Measurements from ENCODE around the gene SLC44A3. TPM values are rescaled to one million over a fixed set of nuclear protein-coding genes. Genes with fewer than 3 reads are reported as not detected.
A peak's percentile ranks its signal among the peaks of the same experiment; 100 is the strongest.

SLC44A3 gene
- total RNA-seq, 6 donors from 2014 or later, result 6.3 to 24.2 (median 17.8) TPM

DNA sequence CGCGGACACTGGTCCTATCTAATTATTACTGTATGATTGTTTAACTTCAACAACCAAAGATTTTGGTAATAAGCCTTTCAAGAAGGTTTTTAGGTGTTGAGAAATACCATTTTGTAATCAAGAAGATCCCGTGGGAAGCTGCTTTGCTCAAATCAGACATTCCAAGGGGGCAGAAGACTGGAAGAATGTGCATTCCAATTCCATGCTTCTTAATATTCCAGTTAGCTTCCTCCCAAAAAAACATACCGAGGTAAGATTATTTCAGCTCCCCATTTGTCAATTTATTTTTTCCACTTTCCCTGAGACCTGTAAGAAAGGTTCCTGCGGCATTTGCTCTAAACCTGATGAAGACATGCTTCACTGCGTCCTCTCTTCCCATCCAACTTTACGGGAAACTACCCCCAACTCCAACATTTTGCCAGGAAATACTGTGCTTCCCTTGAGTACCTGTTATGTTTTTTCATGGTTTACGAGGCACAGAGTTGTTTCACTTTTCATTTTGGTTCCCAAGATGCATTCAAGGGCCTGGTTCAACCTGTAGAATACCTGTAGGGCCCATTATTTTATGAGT, 102.7 kb downstream of the SLC44A3 start:
- no peaks in the 10 kb centered on the region for H3K9me3 ChIP-seq
- H3K36me3 ChIP-seq, result no peaks in the 10 kb centered on the region
- 46 to 53% methylated on average over 8 of the region's 8 CpGs for WGBS, 2 donors
- no peak for DNase-seq
- TF ChIP-seq POLR2AphosphoS5 (IDR thresholded peaks at IDR 0.05), result no peak
- TF ChIP-seq EP300 (IDR thresholded peaks at IDR 0.05), result no peak
- TF ChIP-seq, protein P1, sequence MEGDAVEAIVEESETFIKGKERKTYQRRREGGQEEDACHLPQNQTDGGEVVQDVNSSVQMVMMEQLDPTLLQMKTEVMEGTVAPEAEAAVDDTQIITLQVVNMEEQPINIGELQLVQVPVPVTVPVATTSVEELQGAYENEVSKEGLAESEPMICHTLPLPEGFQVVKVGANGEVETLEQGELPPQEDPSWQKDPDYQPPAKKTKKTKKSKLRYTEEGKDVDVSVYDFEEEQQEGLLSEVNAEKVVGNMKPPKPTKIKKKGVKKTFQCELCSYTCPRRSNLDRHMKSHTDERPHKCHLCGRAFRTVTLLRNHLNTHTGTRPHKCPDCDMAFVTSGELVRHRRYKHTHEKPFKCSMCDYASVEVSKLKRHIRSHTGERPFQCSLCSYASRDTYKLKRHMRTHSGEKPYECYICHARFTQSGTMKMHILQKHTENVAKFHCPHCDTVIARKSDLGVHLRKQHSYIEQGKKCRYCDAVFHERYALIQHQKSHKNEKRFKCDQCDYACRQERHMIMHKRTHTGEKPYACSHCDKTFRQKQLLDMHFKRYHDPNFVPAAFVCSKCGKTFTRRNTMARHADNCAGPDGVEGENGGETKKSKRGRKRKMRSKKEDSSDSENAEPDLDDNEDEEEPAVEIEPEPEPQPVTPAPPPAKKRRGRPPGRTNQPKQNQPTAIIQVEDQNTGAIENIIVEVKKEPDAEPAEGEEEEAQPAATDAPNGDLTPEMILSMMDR (IDR thresholded peaks at IDR 0.05), result no peak
- no peak for TF ChIP-seq POLR2A (IDR thresholded peaks at IDR 0.05)
- H3K4me3 ChIP-seq, result peak overlapping the region in 2 of 4 donors; percentile 21 to 35
- ATAC-seq (ENCODE audit: low FRiP score in 2 of 2), result no peak
- peaks cover 41 to 76% (median 55%) of the 10 kb centered on the region in 4 donors for H3K4me1 ChIP-seq
- H3K27ac ChIP-seq, result peak overlapping the region; percentile 60 to 100 (median 81)
- peaks cover 0 to 10% (median 0%) of the 10 kb centered on the region in 4 donors for H3K27me3 ChIP-seq

DNA sequence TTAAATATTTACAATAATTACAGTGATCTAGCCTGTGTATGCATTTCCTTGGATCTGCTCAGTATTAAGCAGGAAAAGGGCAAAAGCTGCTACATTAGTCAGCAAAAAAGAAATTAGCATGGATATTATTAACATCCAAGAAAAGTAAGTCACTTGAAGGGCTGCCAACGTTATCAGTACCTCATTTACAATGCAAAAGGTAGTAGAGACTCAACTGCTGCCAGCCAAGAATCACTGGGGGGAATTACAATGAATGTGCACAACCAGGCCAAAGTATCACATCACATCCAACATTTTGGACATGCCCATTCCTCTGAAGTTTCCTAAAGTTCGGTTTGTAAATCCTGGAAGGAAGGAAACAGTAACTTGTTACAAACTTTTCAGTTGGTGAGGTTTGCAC, 104.8 kb downstream of the SLC44A3 start:
- H3K27ac ChIP-seq, result peak overlapping the region; percentile 96 to 100 (median 99)
- peaks cover 0 to 10% (median 0%) of the 10 kb centered on the region in 4 donors for H3K27me3 ChIP-seq
- no peaks in the 10 kb centered on the region for H3K9me3 ChIP-seq
- peak overlapping the region; percentile 70 to 79 (median 73) for H3K4me3 ChIP-seq
- DNase-seq, result no peak
- WGBS, 2 donors, result 11 to 13% methylated on average over 2 of the region's 2 CpGs
- H3K36me3 ChIP-seq, result no peaks in the 10 kb centered on the region
- TF ChIP-seq, protein P1 (IDR thresholded peaks at IDR 0.05), result no peak
- TF ChIP-seq POLR2AphosphoS5 (IDR thresholded peaks at IDR 0.05) (no peak), POLR2A (IDR thresholded peaks at IDR 0.05) (no peak), EP300 (IDR thresholded peaks at IDR 0.05) (no peak)
- no peak for ATAC-seq (ENCODE audit: low FRiP score in 2 of 2)
- peaks cover 45 to 77% (median 56%) of the 10 kb centered on the region in 4 donors for H3K4me1 ChIP-seq

DNA sequence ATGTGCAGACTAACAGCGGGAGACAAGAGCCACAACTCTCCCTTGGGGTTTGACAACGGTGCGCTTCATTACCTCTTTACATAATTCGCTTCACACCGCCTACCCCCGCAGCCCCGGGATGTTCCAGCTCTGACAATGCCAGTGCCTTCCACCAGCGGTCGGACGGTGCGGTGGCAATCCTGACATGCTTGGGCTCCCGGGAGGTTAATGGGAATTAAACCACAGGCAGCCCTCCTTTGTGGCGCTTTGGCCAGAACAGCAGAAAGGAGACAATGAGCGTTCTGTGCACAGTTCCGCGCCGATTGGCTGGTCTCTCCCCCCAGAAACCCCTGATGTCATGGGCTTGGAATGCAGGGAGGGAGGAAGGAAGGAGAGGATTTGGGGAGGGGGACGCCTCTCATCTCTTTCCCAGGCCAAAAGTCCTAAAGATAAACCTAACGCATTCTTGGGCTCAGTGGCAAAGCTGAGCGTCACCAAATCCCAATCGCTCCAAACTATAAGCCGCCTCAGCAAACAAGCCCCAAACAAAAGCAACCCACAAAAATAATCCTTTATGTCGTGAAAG, 105.5 kb downstream of the SLC44A3 start:
- TF ChIP-seq POLR2AphosphoS5 (IDR thresholded peaks at IDR 0.05) (peak in 1 of 2 donors; percentile 85), POLR2A (IDR thresholded peaks at IDR 0.05) (peak in 3 of 4 donors; percentile 21 to 64 (median 45)), EP300 (IDR thresholded peaks at IDR 0.05) (no peak)
- TF ChIP-seq, protein P1 (IDR thresholded peaks at IDR 0.05), result peak in 1 of 6 experiments; percentile 20
- ATAC-seq (ENCODE audit: low FRiP score in 2 of 2), result peak; percentile 46 to 54
- peaks cover 0 to 10% (median 0%) of the 10 kb centered on the region in 4 donors for H3K27me3 ChIP-seq

DNA sequence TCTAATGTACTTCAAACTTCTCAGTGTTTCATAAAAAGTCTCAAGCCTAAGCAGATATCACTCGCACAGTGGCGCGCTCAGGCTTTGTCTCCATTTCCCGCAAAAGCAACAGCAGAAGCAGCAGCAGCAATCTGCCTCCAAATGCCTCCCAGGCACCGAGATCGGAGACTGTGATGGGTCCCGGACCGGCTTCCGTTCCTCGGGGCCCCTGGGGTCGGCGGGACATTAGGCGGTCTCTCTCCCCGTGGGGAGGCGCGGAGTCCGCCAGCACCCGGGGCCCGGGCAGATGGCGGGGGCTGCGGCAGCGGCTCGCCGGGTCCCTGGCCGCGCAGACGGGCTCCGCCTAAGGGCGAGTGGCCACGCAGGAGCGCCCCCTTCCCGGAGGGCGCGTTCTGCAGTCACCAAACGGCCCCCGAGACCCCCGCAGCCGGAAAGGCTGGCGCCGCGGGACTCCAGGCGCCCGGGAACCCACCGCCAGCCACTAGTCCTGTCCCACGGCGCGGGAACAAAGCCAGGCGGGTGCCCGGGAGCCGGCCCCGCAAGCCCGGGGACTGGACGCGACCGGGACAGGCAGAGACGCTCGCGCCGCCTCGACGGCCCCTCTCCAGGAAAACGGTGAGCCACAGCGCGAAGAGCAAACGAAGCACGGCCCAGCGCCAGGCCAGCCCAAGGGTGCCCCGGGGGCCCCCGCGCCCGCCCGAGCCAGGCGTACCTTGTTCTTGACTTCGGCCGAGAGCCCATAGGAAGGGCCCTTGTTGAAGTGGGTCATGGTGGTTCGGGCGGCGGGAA, 106.2 kb downstream of the SLC44A3 start:
- peaks cover 38 to 64% (median 49%) of the 10 kb centered on the region in 4 donors for H3K4me1 ChIP-seq

More for the DNA sequence above, 105.5 kb downstream of the SLC44A3 start:
- Histone ChIP-seq H3K27ac (peak overlapping the region; percentile 96 to 100 (median 99)), H3K36me3 (no peaks in the 10 kb centered on the region), H3K4me3 (peak overlapping the region; percentile 70 to 79 (median 73)), H3K9me3 (no peaks in the 10 kb centered on the region), H3K4me1 (peaks cover 43 to 71% (median 52%) of the 10 kb centered on the region in 4 donors)
- 5% methylated on average over 11 to 23 of the region's 23 CpGs for WGBS, 2 donors
- peak; percentile 22 to 77 for DNase-seq

More for the DNA sequence above, 106.2 kb downstream of the SLC44A3 start:
- H3K27me3 ChIP-seq, result peaks cover 0 to 10% (median 0%) of the 10 kb centered on the region in 4 donors
- H3K9me3 ChIP-seq, result no peaks in the 10 kb centered on the region
- peak overlapping the region; percentile 70 to 79 (median 73) for H3K4me3 ChIP-seq
- DNase-seq (peak; percentile 46 to 91), ATAC-seq (ENCODE audit: low FRiP score in 2 of 2) (peak; percentile 53 to 71)
- WGBS, 2 donors, result 0 to 1% methylated on average over 4 to 44 of the region's 78 CpGs
- no peak for TF ChIP-seq EP300 (IDR thresholded peaks at IDR 0.05)
- TF ChIP-seq, protein P1 (IDR thresholded peaks at IDR 0.05), result peak in 5 of 6 experiments; percentile 34 to 63 (median 52)
- no peak for TF ChIP-seq POLR2A (IDR thresholded peaks at IDR 0.05)
- TF ChIP-seq POLR2AphosphoS5 (IDR thresholded peaks at IDR 0.05), result no peak
- no peaks in the 10 kb centered on the region for H3K36me3 ChIP-seq
- peak overlapping the region; percentile 96 to 100 (median 99) for H3K27ac ChIP-seq

Measured in upper lobe of left lung (tissue), 6 donors.